ENCODE data around the gene ZNF423.
"Not testable (repeated sequence)": the region's sequence is repeated elsewhere in the genome, so short reads cannot be mapped to it uniquely, and the experiment has no call there.

Gene ZNF423

DNA sequence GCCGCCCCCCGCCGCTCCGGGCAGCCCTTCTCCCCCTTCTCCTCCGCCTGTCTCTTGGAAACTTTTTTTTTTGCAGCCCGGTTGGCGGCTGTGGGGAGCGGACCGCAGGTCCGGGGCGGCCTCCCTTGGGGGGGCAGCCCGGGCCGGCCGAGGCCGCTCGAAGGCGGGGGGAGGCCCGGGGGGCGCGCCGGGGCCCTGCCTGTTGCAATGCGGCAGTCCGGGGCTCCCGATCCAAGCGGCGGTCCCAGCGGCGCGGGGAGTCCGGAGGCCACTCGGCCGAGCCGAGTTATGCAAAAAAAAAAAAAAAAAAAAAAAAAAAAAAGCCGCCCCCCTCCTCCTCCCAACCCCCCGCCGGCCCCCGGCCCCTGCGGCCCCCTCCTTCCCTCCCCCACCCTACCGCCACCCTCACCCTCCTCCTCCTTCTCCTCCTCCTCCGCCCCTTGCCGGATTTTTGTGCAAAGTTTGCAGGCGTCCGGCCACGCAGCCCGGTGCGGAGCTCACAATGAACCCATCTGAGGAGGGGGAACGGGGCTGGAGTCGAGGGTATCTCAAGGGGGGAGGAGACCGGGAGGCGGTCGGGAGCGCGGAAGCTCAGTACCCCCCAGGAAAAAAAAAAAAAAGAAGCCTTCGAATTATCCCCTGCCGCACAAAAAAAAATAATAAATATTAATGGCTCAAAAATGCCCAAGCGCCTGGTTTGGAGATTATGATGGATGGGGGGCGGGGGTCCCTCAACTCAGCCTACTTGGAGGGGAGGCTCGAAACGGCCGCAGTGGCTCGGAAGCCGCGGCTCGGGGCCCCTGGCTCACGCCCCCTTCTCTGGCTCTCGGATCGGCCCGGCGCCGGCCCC is at the start of gene ZNF423:
TSS of gene ZNF423 (minus strand) at position 291 of the 850 bp plus-strand sequence. CDS start 338 bp downstream, outside the sequence.
- DNase-seq, result no peak

DNA sequence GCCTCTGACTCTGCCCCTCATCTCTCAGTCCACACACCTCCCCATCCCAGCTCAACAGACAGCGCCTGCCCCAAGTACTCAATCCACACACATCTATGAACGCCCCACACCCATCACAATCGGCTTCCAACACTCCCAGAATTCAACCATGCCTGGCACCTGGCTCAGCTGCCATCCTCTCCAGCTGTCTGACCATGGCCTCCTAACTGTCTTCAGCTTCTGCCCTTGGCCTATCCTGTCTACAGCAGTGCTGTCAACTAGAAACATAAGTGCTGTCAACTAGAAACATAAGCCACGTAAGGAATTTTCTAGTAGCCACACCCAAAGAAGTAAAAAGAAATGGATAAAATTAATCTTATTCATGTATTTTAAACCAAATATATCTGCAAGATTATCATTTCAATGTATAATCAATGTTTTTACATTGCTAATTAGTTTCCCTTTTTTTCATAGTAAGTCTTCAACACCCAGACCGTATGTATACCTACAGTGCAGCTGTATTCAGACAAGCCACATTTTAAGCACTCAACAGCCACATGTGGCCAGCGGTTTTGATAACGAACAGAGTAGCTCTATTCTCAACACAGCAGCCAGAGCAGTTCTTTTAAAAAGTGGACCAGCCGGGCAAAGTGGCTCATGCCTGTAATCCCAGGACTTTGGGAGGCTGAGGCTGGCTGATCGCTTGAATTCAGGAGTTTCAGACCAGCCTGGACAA is 48.6 kb upstream of the ZNF423 start:
- no peak for DNase-seq

DNA sequence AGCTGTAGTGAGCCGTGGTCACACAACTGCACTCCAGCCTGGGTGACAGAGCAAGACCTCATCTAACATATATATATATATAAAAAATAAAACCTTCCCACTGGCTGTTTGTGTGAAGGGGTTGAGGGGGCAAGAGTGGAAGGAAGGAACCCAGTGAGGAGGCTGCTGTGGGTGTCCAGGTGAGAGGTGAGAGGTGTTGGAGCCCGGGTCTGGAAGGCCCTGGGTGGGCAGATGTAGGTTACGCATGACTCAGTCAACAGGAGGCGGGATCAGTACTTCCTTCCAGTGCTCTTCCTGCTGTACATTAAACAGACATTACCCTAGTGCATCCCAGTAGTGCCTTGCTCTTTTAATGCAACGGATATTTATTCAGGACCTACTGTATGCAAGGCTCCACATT is 47.0 kb upstream of the ZNF423 start:
- no peak for DNase-seq

DNA sequence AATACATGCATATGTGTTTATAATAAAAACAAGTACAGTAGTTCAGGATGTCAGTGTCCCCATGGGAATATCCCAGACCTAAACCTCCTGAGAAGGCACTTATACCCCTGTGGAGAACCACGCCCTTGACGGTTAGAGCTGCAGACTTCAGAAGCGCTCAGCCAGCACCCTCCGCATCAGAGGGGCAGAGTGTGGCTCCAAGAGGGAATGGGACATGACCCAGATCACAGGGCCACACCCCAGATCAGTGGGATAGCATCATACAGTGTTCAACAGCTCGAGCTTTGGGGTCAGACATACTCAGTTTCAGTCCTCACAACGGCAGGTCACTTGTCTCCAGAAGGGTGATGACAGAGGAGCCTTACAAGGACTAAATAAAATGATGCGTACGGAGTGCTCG is 45.8 kb upstream of the ZNF423 start:
- no peak for DNase-seq

DNA sequence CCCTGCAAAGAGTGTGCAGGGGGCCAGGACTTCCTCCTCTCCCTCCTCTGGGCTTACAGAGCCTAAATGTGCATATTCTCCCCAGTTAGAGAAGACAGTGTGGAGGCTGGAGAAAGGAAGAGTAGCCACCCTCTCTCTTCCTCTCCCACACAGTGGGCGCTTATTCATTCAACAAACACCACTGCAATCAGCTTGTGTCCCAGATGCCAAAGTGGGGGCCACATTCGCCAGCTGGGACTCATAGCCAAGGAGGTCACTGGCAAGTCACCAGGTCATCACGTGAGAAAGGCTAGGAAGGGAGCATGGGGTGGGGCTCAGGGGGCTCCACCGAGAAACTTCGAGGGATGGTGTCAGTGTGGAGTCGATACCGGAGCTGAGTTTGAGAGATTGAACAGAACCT is 45.0 kb upstream of the ZNF423 start:
- DNase-seq, result no peak

DNA sequence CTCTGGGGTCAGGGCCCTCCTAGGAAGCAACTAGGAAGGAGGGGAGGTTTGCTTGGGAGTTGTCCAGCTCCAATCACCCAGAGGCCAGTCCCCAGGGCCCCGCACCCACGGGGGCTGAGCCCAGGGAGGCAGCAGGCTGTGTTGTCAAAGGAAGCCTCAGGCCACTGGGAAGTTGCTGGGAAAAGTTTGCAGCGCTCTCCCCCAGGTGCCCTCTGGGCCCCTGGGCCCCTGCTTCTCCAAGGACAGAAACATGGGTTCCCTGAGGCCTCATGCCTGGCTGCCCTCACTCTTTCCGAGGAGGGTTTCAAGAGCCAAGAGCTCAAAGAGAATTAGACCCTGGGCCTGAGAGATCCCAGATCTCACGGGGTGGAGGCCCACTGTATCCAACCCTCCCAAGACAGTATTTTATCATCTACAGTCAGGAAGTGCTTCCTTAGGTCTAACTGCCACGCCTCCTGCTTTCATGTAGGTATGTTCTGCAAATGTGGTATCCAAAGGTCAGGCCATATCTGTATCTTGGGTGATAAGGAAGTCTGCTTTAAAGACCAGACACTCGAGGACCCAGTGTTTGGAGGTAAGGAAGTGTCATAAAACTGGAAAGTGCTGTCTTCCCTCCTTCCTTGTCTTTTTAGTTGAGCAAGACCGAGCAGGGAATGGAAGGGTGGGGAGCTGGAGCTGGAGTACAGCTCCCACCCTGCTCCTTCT is 44.2 kb upstream of the ZNF423 start:
- no peak for DNase-seq

DNA sequence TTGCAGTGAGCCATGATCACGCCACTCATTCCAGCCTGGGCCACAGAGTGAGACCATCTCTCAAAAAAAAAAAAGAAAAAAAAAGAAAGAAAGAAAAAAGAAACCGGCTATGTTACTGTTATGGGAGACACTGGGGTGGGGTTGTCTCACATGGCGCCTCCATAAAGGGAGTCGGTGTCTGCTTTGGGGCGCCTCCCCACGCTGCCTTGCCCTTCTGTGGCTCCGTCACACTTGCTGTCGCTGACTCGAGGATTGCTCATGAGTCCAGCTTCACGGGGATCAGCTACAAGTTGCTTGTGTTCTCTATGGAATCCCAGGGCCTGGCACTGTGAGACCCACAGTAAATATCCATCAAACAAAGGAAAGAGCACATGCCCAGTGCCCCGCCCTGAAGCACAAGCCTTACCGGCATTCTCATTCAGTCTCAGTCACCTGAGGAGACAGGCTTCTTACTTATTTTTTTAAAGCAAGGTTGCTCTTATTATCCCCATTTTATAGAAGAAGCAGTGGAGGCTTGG is 40.6 kb upstream of the ZNF423 start:
- DNase-seq, result no peak

DNA sequence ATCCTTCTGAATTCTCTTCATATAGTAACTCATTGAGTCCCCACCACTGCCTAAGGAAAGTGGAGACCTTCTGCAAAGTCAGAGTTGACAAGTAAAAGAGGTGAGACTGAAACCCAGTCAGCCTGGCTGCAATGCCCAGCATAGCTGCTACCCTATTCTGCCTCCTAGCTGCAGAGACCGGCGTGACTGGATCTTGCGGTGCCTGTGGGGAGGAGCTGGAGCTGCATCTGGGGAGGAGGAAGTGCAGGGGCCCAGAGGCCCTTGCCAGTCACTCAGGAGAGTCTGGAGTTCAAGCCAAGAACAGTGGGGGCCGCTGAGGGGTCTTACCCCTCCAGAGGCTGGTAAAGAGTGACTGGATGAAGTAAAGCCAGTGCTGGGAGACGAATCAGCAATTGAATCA is 35.0 kb upstream of the ZNF423 start:
- peak; percentile 53 for DNase-seq

DNA sequence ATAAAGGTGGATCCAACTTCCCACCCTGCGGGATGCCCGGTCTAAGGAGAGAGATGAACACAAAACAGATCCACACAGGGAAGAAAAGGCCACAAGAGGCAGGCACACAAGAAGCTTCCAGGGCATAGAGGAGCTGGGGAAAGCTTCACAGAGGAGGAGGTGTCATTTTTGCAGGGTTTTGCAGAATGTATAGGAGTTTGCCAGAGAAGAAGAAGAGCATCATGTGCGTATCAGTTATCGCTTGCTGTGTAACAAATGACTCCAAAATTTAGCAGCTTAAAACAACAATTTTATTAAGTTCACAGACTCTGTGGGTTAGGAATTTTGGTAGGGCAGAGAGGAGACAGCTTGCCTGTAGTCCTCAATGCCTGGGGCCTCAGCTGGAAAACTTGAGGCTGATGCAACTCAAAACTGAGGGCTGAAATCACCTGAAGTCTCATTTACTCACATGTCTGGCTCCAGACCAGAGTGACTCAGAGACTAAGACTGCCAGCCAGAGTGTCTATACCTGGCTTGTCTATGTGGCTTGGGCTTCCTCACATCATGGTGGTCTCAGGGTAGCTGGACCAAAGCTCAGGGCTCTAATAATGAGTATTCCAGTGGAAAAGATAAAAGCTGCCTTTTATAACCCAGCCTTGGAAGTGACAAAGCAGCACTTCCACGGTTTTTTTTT is 33.9 kb upstream of the ZNF423 start:
- DNase-seq, result no peak

DNA sequence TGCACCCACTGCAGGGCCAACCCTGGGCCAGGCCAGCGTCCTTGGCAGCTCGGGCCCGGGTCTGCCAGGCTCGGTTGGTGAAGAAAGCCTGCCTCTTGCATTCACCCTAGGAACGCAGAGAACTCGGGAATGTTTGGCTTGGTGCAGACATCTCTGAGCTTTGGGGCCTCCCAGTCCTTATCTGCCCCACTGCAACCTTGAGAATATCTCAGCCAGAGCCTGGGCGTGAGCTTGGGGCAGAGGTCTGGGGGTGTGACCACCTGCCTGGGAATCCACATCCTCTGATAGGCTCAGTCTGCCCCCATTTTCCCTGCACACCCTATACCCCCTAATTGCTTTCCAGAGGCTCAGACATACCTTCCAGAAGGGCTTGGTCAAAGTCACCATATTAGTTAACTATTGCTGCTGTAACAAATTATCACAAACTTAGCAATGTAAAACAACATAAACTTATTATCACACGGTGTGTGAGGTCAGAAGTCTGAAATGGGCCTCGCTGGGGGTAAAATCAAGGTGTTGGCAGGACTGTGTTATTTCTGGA is 30.7 kb upstream of the ZNF423 start:
- DNase-seq, result no peak

DNA sequence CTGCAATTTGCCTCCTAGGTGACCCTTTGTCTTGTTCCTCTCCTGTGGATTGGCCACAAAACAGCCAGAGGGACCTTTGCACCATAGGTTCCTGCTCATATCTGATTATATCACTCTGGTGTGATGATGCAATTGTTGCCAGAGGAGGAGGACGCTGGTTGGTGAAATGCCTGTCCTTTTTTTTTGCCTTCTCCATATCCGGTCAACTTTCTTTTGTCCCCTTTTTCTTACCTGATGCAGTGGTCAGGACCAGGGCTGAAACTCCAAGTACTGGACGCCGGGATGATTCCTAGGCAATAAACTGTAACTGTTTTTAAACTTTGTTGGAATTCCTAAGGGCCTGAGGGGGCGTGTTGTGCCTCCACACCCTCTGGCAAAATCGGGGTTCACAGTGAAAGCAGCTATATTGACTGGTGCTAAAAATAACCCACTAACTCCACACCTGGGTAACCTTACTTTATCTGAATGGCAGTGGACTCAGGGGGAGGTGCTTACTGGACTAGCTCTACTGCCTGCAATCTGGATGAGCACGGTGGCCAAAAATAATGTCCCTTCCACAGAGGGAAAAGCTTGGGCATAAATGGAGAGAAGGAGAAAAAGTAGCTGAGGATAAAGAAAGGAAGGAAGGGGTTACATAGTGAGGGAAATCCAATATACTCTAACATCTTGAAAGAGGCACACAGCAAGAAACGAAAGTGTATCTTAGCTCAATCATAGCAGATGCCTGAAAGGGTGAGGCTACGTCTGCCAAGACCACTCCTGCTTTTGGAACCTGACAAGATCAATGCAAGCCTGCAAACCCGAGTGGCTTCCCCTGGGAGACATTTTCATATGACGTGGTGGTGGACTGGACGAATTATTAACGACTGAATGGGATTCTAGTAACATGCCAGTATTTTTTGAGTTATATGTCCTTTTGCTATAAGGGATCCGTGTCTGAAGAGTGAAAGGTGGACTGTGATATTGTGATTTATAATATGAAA is 28.4 kb upstream of the ZNF423 start:
- no peak for DNase-seq

DNA sequence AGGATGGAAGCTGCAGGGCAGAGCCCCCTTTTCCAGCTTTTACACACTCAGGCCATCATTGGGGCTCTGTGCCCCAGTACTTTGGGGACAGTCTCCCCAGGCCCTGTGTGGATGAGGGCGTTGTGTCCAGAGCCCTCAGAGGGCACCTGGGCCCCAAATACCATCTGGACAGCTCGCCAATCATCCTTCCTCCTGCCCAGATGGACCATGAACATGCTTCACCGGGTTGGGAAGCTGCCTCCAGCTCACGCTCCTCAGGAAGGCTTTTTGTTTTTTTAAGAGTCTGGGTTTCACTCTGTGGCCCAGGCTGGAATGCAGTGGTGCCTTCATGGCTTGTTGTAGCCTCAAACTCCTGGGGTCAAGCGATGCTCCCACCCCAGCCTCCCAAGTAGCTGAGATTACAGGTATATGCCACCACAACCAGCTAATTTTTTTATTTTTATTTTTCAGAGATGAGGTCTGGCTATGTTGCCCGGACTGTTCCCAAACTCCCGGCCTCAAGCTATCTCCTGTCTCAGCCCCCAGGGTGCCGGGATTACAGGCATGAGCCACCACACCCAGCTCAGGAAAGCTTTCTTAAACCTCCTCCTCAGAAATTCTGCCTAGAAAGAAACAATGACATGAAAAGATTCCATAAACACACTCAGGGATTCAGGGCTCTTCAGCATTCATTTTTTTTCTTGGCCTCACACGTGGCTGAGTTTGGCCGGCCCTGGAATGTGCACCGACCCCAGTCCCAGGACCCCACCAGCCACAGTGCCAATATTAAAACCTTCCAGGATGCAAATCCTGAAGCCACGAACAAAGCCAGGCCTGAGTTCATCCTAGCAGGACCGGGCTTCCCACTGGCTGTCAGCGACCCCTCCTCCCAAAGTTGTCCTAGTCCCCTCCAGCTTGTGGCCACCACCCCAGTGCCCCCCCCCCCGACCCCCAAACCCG is 27.4 kb upstream of the ZNF423 start:
- DNase-seq, result no peak

DNA sequence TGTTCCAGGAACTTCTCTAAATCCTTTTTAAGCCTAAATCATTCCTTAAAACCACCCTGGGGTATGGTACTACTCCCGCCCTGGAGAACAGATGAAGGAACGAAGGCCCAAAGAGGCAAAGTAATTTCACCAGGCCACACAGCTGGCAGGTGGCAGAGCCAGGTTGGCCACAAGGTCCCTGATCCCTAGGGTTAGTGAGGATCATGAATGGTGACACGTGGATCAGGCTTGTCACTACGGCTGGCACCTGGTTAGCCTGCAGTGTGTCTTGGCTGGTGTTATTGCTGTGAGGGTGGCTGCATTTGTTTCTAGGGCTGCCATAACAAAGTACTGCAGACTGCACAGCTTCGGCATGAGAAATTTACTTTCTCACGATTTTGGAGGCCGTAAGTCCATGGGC is 26.0 kb upstream of the ZNF423 start:
- no peak for DNase-seq

DNA sequence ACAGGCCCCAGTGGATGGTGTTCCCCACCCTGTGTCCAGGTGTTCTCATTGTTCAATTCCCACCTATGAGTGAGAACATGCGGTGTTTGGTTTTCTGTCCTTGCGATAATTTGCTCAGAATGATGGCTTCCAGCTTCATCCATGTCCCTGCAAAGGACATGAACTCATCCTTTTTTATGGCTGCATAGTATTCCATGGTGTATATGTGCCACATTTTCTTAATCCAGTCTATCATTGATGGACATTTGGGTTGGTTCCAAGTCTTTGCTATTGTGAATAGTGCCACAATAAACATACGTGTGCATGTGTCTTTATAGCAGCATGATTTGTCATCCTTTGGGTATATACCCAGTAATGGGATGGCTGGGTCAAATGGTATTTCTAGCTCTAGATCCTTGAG is 22.6 kb upstream of the ZNF423 start:
- DNase-seq, result not testable (repeated sequence)

DNA sequence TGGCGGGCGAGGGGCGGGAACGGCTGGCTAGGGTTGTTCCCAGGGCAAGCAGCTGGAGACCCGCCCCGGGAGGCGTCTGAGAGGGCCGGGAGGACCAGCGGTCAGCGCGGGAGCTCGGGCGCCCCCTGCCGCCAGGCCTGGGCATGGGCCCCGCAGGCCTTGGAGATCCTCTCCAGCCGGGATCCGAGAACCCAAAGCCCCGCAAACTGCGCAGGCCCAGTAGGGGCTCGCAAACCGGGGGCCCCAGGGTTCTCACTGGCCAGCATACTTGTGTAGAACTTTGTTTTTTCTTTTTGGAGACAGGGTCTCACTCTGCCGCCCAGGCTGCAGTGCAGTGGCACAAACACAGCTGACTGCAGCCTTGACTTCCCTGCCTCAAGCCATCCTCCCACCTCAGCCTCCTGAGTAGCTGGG is 20.8 kb upstream of the ZNF423 start:
- peak; percentile 84 for DNase-seq

DNA sequence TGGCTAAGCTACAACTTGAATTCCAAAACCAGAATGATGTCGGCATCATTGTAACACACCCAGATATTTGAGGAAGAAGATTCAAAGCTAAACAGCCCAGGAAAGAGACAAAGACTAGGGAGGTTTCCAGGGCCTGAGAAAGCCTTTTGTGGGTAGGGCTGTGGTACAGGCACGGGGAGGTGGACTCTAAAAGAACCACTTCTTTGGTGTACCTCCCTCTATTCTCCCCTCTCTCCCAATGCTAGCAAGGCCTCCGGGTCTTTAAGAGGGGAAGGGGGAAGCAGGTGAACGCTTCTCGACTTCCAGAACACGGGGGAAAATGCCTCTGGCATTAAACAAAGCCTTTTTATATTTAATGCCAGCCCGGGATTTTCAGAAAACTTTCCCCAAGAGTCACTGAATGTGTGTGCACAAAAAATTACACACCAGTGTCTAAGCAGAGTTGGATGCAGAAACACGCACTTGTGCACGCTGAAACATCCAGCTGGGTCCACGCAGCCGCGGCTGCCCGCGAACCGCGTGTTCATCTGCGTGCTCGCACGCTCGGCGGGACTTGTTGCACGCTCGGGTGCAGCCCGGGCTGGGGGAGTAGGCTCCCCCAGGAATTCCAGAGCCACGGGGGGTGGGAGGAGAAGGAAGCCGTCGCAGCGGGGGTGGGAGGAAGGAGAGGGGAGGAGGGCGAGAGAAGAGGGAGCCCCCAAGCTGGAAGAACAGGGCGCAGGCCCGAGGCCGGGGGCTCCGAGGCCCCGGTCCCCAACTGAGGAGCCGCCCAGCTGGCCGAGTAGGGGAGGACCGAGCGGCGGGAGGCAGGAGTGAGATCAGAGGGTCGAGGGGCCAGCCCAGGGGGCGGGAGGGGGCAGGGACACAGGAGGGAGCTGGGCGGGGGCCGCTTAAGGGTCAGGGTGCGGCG is 20.1 kb upstream of the ZNF423 start:
- no peak for DNase-seq

DNA sequence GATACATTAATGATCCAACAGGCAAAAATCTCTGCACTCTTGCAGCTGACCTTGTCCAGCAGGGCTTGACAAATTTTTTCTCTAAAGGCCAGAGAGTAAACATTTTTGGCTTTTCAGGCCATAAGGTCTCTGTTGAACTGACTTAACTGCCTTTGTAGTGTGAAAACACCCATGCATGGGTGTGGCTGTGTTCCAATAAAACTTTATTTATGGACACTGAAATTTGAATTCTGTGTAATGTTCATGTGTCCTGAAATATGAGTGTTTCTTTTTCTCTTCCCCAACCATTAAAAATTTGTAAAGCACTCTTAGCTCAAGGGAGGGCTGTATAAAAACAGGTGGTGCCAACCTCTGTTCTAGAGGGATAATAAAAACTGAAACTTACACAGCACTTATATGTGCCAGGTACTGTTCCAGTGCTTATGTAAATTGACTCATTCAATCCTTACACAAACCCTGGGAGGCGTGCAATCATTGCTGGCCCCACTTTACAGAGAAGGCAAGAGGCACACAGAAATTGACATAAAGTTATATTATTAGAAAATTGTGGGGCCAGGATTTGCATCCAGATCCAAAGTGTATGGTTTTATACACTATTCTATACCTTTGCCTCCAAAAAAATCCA is 18.8 kb upstream of the ZNF423 start:
- DNase-seq, result no peak

DNA sequence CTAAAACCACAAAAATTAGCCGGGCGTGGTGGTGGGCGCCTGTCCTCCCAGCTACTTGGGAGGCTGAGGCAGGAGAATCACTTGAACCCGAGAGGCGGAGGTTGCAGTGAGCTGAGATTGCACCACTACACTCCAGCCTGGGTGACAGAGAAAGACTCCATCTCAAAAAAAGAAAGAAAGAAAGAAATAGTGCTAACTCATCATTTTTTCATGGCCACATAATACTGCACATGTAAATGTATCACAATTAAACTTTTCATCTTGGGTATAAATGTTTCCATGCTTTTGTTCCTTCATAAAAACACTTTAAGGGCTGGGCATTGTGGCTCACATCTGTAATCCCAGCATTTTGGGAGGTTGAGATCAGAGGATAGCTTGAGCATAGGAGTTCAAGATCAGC is 15.9 kb upstream of the ZNF423 start:
- DNase-seq, result not testable (repeated sequence)

DNA sequence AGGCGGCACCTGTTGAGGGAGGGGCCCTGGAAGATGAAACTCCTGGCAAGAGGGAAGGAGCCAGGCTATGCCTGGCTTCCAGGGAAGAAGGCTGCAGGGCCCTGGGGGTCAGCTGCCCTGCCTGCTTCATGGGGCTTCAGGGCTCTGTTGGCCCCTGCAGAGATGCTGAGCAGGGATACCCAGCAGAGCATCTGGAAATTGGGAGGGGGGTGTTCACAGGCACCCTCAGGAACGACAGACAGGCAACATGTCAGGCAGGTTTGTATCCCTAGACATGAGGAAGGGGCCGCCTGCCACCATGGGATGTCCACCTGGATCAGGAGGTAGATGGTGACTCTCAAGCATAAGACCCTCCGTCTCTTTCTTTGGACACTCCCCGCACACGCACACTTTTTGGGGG is 13.8 kb upstream of the ZNF423 start:
- DNase-seq, result no peak
